Right atrium auricular region (tissue), 2 donors: Measurements from ENCODE around the gene MOCOS. TPM values are rescaled to one million over a fixed set of nuclear protein-coding genes. Genes with fewer than 3 reads are reported as not detected.

Source experiments
- DNase-seq: peaks from one replicate; pipeline ENCODE4 v3.0.0-alpha.2; 2019; ENCODE audit warnings: low spot score
- H3K27ac ChIP-seq, 2 donors: fragments of 200-600 bp; sonication (generic); 1 replicate in 1 of 2; 2 replicates in 1 of 2; pipeline ENCODE4 v1.5.1; 2016 to 2019
- H3K27me3 ChIP-seq, 2 donors: fragments of 200-600 bp; sonication (generic); one replicate each; pipeline versions ENCODE4 v1.5.1 to v1.6.0; 2017 to 2019
- H3K36me3 ChIP-seq: fragments of 200-600 bp; sonication (generic); one replicate; pipeline ENCODE4 v1.5.1; 2016
- H3K4me1 ChIP-seq, 2 donors: fragments of 200-600 bp; sonication (generic); one replicate each; pipeline versions ENCODE4 v1.5.1 to v1.6.0; 2017 to 2019
- H3K4me3 ChIP-seq, 2 donors: fragments of 200-600 bp; sonication (generic); 1 replicate in 1 of 2; 2 replicates in 1 of 2; pipeline ENCODE4 v1.5.1; 2017 to 2019; ENCODE audit warnings: mild to moderate bottlenecking in 1 of 2, moderate library complexity in 1 of 2
- H3K9me3 ChIP-seq, 2 donors: fragments of 200-600 bp; sonication (generic); one replicate each; pipeline ENCODE4 v1.5.1; 2019
- total RNA-seq, 2 donors: library from RNA; depleted of rRNA; stranded (reverse); fragments of >200 nt; gene quantifications; one replicate each; pipeline ENCODE4 v1.1.0, GENCODE V29; 2016
- TF ChIP-seq, protein P1 (sequence below), 2 donors: fragments of 200-600 bp; sonication (generic); IDR thresholded peaks; one replicate each; pipeline ENCODE4 v1.5.1; 2019; ENCODE audit warnings: antibody characterized with exemption in 2 of 2

The MOCOS gene
- total RNA-seq, 2 donors from 2014 or later, result 0.11 to 0.51 TPM

DNA sequence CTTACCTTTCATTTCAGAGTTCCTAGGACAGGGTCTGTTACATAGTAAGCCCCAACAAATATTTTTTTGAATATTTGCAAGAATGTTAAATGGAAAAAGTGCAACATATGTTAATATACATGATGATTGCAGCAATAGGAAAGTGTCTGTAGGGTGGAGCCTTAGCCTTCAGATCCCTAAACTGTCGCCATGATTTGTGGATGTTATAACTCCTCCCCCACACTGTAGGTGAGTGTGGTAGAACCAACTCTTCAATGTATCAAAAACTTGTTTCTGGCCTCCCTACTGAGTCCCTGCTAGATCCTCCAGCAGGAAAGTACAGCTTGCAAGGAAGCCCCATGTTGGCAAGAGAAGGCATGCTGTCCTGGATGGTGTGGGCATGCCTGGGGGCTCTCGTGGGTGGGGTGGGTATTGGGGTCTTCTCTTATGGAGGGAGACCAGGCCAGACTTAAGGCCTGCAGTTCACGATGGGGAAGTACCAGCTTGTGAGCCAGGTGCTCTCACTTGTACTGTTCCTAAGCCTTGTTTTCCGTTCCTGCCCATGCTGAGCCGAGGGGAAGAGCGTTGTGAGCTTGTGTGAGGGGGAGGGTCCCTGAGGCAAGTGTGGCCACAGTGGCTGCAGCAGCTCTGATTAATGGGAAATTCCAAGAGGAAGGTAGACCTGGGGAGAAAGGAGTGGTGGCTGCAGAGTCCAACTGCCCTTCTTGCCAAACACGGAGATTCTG, 121.6 kb downstream of the MOCOS start:
- Histone ChIP-seq H3K4me3 (no peak overlapping the region), H3K27ac (peak overlapping the region; percentile 6 to 48), H3K9me3 (no peaks in the 10 kb centered on the region), H3K36me3 (no peaks in the 10 kb centered on the region), H3K4me1 (peaks cover 0 to 43% of the 10 kb centered on the region in 2 donors), H3K27me3 (no peaks in the 10 kb centered on the region)
- TF ChIP-seq, protein P1, sequence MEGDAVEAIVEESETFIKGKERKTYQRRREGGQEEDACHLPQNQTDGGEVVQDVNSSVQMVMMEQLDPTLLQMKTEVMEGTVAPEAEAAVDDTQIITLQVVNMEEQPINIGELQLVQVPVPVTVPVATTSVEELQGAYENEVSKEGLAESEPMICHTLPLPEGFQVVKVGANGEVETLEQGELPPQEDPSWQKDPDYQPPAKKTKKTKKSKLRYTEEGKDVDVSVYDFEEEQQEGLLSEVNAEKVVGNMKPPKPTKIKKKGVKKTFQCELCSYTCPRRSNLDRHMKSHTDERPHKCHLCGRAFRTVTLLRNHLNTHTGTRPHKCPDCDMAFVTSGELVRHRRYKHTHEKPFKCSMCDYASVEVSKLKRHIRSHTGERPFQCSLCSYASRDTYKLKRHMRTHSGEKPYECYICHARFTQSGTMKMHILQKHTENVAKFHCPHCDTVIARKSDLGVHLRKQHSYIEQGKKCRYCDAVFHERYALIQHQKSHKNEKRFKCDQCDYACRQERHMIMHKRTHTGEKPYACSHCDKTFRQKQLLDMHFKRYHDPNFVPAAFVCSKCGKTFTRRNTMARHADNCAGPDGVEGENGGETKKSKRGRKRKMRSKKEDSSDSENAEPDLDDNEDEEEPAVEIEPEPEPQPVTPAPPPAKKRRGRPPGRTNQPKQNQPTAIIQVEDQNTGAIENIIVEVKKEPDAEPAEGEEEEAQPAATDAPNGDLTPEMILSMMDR (IDR thresholded peaks at IDR 0.05), result no peak
- DNase-seq, result no peak

DNA sequence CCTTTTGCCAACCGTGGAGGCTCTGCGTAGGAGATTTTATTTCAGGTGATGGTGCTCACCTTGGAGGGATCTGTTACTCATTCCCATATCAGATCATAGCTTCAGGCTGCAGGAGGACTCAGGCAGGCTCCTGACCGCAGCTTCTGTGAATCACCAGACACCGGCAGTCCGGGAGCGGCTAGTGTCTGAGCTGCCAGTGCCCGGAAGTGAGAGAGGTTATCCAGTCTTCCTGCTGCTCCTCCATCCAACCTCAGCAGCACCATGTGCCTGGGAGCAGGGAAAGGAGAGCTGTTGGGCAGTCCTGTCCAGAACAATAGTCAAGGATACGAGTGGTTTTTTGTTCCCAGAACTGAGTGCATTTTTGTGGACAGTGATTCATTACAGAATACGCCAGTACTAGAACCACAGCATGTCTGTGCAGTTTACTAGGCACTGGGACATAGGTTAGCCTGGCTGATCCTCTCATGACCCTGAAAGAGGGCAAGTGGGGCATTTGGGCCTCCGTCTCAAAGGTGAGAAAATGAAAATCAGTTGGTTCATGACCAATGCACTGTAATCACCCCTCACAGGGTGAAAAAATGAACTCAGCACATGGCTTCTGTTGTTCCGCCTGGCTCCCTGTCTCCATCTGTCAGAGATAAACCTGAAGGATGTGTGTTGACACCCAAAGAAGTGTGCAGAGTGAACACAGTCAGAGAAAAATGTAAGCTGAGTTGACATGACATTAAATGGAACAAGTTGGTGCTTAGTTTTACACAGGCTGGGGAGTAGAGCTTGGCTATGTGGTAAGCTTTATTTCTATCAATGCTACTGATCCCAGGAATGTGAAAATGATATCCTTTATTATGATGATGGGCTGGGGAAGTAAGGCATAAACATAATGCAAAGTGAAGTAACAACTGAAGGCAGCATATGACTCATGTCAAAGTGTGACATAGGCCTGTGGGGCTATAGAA, 122.4 kb downstream of the MOCOS start:
- H3K36me3 ChIP-seq, result no peaks in the 10 kb centered on the region
- TF ChIP-seq, protein P1 (IDR thresholded peaks at IDR 0.05), result no peak
- peak overlapping the region; percentile 6 to 51 for H3K27ac ChIP-seq
- peaks cover 0 to 51% of the 10 kb centered on the region in 2 donors for H3K4me1 ChIP-seq
- peak; percentile 50 for DNase-seq
- no peak overlapping the region for H3K4me3 ChIP-seq
- no peaks in the 10 kb centered on the region for H3K27me3 ChIP-seq
- H3K9me3 ChIP-seq, result no peaks in the 10 kb centered on the region

GRCh38 chr18:36311026-36311570, 123.8 kb downstream of the MOCOS start:
- H3K27ac ChIP-seq, result no peak overlapping the region
- no peaks in the 10 kb centered on the region for H3K9me3 ChIP-seq
- DNase-seq, result no peak
- no peaks in the 10 kb centered on the region for H3K27me3 ChIP-seq
- H3K4me1 ChIP-seq, result peaks cover 0 to 53% of the 10 kb centered on the region in 2 donors
- TF ChIP-seq, protein P1 (IDR thresholded peaks at IDR 0.05), result no peak
- no peaks in the 10 kb centered on the region for H3K36me3 ChIP-seq
- no peak overlapping the region for H3K4me3 ChIP-seq

GRCh38 chr18:36312806-36313395, 125.6 kb downstream of the MOCOS start:
- peak; percentile 57 for DNase-seq
- H3K4me3 ChIP-seq, result no peak overlapping the region
- H3K9me3 ChIP-seq, result no peaks in the 10 kb centered on the region
- TF ChIP-seq, protein P1 (IDR thresholded peaks at IDR 0.05), result no peak
- no peaks in the 10 kb centered on the region for H3K36me3 ChIP-seq
- no peaks in the 10 kb centered on the region for H3K27me3 ChIP-seq
- peaks cover 0 to 40% of the 10 kb centered on the region in 2 donors for H3K4me1 ChIP-seq
- H3K27ac ChIP-seq, result peak overlapping the region in 1 of 2 donors; percentile 0

- peaks cover 0 to 5% of the 10 kb centered on the region in 2 donors for H3K9me3 ChIP-seq
- no peaks in the 10 kb centered on the region for H3K36me3 ChIP-seq
- peaks cover 0 to 35% of the 10 kb centered on the region in 2 donors for H3K4me1 ChIP-seq
- no peak overlapping the region for H3K27ac ChIP-seq
- H3K4me3 ChIP-seq, result no peak overlapping the region
- H3K27me3 ChIP-seq, result no peaks in the 10 kb centered on the region
- TF ChIP-seq, protein P1 (IDR thresholded peaks at IDR 0.05), result no peak
- DNase-seq, result peak; percentile 68
Observed at GRCh38 chr18:36314098-36314497, 126.8 kb downstream of the MOCOS start.
